COR-L47 (cell line): ENCODE data around the gene THSD4.
"Not testable (repeated sequence)": the region's sequence is repeated elsewhere in the genome, so short reads cannot be mapped to it uniquely, and the experiment has no call there.

Experiments used
- DNase-seq: peaks from one replicate; lab custom pipeline; 2025; lab: John Stamatoyannopoulos, UW

Gene THSD4

DNA sequence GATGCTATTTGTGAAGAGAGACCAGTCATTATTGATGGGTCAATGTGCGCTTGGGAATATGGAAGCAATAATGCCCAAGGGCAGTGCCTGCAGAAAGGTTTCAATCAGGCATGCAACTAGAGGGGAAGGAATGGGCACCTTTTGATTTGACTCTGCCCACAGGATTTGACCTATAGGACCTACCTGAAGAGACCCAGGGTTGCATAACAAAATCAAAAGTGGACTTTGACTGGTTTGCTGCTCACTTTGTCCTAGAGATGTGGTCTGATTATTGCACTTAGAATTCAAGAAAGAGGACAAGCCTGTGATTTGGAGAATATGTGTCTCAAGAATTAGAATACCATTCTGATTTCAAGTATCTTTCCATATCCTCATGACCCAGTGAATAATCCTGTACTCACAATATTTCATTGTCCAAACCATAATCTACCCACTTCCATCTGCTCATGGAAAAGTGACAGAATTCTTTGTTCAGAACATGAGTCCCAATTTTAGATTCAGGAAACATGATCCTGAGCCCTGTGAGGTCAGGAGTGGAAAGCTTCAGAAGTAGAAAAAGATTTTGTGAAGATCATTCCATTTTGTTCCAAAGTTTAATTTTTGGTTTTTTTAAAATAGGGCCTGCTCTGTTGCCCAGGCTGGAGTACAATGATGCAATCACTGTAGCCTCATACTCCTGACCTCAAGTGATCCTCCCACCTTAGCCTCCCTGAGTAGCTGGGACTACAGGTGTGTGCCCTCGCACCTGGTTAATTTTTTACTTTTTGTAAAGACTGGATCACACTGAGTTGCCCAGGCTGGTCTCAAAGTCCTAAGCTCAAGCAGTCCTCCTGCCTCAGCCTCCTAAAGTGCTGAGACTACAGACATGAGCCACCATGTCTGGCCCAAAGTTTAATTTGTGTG, 543.8 kb downstream of the THSD4 start:
- no peak for DNase-seq

DNA sequence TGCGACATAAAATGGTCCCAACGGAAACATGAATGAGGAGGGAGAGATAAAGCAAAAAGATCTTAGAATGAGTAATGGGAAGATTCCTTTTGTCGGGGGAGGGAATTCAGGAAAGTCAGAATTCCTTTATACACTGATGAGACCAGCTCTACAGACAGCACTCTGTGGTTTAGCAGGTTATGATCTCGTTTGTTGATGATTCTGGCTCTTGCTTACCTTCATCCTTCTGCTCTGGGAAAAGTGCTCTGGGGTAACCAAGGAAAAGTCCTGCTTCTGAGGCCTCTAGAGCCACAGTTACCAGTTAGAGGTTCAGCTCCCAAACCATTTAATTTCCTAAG, 544.4 kb downstream of the THSD4 start:
- DNase-seq, result no peak

DNA sequence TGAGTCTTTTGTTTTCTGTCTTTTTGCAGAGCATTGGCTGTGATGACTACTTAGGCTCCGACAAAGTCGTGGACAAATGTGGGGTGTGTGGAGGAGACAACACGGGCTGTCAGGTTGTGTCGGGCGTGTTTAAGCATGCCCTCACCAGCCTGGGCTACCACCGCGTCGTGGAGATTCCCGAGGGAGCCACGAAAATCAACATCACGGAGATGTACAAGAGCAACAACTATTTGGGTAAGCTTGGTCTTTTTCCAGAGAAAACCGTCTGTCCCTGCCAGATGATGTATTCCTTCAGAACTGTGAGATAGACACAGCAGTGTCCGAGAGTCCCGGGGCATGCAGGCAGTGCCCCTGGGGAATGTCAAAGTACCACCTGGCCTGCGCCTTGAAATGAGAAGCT, 545.2 kb downstream of the THSD4 start:
- DNase-seq, result no peak

DNA sequence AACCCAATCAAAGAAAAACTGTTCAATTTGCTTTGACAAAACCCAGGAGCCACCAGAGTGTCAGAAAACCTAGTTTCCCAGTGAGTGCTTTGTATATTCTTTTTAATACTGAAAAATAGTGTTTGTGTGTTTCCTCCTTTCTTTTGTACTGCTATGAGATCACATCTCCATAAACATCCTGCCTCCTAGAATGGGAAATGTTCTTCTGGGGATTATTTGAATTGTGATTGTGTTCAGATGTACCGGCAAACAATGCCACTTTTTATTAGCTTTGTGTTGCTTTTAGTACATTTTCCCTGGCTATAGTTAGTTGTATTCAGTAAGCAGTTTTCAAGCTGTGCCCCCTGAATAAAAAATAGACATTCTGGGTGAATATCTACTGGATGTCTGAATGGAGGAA, 547.0 kb downstream of the THSD4 start:
- DNase-seq, result no peak

DNA sequence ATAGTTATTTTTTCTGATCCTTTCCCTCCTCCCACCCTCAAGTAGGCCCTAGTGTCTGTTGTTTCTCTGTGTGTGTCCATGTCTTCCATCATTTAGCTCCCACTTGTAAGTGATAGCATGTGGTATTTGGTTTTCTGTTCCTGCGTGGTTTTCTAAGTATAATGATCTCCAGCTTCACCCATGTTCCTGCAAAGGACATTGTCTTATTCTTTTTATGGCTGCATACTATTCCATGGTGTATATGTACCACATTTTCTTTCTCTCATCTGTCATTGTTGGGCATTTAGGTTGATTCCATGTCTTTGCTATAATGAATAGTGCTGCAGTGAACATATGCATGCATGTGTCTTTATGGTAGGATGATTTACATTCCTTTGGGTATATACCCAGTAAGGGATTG, 549.4 kb downstream of the THSD4 start:
- no peak for DNase-seq

DNA sequence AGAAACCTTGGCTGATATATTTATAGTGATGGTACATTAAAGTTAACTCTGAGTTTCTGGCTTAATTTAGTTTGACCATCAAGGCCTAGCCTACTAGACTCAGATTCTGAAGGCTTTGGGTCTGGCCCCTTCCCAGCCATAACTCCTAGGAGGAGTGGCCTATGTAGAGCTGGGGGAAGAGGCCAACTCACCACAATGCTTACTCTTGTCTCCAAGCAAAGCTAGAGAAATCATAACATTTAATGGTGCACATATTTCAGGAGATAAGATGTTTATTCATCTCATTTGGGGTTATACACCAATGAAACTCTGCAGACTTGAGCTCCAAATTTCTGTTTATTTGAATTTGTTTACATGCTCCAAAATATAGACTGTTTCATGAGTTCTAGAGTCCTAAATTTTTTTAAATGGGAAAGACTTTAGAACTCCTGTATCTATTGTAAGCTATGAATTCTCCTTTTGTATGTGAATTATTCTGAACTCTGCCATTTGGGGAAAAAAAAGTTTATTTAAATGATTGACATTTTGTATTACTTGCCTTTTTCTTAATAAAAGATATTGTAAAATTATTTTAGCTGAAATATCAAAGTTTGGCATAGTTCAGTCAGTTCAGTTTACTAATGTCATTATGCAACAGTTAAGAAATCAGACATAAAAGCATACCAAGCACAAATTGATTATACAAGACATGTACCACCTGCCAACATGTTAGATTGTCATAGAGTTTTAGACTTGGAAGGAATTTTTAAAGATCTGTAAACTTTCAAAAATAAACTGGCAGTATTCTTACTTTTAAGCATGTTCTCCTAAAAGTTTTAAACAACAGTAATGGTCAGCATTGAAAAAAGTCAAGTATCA, 551.7 kb downstream of the THSD4 start:
- no peak for DNase-seq

DNA sequence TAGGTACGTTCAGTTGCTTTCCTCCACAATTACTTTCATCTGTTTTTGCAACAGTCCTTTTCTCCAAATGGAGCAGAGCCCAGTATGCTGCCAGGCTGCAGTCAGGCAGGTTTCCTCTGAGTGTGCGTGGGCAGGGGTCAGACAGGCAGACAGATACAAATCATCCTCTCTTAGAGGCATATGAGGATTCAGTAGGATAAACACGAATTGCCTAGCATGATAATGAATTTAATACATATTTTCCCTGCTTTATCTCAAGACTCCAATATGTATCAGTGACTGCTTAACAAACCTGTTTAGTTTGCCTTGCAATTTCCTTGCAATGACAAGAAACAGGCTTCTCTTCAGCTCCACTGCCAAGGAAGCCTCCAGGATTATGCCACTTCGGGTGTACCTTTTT, 554.4 kb downstream of the THSD4 start:
- DNase-seq, result no peak

DNA sequence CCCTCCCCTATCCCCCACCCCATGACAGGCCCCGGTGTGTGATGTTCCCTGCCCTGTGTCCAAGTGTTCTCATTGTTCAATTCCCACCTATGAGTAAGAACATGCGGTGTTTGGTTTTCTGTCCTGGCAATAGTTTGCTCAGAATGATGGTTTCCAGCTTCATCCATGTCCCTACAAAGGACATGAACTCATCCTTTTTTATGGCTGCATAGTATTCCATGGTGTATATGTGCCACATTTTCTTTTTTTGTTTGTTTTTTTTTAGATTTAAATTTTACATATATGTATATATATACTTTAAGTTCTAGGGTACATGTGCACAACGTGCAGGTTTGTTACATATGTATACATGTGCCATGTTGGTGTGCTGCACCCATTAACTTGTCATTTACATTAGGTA, 555.0 kb downstream of the THSD4 start:
- not testable (repeated sequence) for DNase-seq

DNA sequence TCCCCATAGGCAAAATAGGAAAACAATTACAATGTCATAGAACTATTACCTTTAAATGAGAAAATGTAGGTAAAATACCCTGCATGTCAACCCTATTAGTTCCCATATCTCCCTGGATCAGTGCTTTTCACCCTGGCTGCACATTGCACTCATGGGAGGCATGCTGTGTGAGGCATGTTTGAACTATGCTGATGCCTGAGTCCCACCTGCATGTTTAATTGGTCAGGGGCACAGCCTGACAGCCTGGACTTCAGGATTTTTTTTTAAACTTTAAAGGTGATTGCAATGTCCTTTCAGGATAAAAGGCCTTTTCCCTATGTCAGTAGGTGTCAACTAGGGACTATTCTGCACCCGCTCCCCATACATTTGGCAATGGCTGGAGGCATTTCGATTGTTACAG, 559.1 kb downstream of the THSD4 start:
- no peak for DNase-seq

DNA sequence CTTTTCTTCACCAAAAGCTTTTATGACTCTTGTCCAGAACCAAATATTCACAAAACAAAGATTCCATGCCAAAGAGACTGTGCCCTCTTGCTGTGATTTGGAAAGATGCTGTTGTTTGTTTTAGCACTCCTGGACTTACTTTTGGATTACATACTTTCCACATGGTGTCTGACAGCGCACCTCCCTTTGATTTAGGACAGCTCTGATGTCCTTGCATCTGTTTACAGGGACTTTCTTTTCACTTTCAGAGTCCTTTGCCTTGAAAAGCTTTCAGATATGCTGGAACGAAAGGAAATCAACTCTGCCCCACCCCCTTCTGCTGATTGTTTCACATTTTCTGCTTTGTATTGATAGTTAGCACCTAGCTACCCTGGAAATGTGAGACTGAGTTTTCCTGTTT, 562.1 kb downstream of the THSD4 start:
- no peak for DNase-seq

DNA sequence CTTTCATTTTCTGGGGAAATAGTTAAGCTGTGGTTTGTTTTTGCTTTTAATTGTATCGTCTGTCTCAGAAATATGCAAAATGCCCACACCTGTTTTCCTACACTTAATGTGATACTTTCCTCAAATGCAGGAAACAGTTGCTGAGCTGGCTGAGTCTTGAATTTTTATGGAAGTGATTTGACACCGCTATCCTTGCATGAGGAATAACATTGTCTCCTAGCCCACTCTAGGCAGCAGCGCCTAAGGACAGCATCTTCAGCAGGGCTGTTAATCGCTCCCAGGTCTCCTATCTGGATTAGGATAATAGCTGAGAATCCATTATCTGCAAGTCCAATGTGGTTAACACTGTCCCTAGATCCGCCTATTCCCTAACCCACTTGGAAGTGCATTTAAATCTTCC, 562.5 kb downstream of the THSD4 start:
- no peak for DNase-seq

DNA sequence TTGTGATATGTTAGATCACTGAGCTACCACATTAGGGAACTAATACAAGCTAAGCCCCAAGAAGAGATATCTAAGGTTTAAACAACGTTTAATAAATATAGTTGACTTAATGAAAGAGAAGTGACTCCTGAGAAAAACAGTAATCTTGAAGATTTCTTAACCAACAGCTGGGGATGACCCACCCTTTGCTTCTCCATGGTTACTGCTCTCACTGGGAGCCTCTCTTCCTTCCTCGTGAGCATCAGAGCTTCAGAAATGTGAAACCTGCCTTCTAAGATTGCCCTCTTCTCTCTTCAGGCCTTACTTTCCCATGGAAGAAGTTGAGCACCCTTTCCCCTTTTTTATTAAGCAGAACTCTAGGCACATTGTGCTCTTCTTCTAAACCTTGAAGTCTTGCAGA, 562.9 kb downstream of the THSD4 start:
- DNase-seq, result no peak

DNA sequence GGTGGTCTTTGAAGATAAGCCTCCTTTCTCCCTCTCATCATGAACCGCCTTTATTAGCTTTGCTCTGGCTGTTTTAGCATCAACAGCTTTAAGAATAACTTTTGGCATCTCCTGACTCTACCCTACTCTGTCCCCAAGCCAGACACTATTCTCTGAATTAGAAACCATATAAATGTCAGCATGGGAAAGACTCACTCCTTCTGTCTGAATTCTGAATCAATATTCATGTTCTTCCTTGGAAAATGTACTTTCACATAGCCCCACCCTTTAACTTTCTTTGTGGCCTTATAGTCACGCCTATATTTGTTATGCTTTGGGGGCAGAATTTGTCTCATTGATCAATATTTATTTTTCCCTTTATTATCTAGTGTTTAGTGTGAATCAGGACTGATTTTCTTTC, 563.3 kb downstream of the THSD4 start:
- no peak for DNase-seq

DNA sequence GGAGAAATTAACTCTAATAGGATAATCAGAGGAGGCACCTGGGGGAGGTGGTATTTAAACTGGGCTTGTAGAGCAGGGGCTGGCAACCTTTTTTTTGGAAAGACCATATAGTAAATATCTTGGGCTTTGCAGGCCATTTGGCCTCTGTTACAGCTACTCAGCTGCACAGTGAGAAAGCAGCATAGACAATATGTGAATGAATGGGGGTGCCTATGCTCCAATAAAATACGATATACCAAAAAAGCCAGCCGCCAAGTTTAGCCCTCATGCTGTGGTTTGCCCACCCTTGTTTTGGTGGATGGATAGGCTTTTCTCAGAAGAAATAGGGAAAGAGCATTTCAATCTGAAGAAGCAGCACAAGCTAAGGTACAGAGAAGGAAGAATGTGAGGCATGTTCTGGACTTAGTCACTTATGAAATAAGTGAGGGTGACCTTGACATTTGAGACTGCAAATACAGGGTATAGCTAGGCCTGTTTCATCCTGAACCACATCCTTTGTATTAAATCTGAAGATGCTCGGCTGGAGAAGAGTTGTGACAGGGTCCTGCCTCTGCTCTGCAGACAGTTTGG, 564.0 kb downstream of the THSD4 start:
- DNase-seq, result no peak

DNA sequence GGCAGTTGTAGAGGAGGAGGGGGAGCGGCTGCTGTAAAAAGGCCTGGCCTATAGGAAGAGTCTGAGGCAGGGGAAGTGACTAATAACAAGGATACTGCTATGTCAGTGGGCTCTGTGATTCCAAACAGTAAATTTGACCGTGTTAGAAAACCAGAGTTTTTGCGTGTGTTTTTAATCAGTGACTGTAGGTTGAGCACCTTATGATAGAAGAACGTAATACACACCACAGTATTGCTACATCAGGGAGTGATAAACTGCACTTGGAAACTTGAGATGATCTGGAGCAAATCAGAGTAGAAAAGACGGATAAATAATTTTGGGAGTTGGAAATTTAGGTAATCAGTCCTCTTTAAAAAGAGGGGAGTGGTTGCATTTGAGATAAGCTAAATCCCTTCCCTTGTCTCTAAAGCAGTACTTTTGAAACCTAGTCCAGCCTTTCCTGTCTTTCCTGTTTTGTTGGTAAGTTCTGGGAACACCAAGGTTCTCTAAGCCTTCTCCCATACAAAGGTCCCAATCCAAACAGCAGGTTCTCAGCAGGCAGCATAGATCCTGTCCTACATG, 564.6 kb downstream of the THSD4 start:
- DNase-seq, result no peak

DNA sequence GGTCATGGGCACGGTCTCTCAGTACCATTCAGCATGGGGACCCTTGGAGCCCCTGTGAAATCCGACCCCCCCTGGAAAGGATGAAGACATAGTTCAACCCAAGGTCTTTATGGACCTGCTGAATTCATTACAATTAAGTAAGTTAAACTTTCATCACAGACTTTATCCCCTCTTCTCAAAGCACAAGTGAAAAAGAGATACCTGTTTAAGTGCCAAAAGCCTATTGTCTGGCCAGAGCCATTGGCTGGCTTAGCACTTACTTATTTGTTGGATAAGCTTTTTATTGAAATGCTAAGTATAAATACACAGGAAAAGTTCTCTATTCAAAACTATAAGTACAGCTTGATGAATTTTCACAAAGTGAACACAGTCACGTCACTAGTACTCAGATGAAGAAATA, 566.7 kb downstream of the THSD4 start:
- no peak for DNase-seq

DNA sequence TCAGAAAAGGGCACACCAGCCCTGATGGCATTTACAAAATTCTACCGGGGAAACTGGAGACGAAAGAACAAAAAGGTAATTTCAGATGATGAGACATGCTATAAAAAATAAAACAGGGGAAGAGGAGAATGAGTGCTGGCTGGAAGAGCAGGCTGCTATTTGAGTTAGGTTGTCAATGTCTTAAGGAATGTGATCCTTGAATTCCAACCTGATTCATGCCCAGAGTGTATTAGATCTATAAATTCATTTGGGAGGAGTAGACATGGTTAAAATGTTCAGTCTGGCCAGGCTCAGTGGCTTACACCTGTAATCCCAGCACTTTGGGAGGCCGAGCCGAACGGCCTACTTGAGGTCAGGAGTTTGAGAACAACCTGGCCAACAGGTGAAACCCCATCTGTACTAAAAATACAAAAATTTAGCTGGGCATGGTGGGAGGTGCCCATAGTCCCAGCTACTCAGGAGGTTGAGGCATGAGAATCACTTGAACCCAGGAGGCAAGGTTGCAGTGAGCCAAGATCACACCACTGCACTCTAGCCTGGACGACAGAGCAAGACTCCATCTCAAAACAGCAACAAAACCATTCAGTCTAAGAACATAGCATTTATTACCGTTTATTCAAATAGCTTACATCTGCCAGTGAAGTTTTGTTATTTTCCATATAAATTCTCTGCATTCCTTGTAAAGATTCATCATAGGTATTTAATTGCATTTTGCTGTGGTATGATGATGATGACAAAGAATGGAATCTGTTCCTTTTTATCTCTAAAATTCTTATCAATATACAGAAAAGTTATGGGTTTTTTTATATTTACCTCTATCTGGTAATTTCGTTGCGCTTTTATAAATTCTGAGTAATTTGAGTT, 568.4 kb downstream of the THSD4 start:
- DNase-seq, result no peak

DNA sequence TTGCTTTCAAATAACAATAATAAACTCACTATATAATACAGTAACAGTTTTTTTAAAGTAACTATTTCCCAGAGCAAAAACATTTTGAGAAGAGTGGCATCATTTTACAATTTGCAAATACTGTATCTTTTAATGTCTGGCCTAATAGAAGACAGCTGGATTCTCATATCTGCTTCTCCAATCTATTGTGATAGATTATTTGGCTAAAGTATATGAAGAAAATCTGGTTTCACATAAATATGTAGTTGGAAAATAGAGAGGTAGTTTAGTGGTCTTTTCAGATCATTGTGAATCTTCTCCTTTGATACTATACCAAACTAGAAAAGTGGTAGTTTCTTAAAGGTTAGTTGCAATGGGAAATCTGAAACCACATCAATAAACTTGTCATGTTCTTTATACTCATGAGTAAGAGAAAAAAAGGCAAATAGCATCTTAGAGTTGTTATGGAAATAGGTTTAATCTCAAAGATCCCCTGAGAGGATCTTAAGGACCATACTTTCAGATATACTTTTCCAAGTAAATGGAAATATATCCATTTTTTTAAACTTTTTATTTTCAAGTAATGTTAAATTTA, 570.2 kb downstream of the THSD4 start:
- DNase-seq, result no peak

DNA sequence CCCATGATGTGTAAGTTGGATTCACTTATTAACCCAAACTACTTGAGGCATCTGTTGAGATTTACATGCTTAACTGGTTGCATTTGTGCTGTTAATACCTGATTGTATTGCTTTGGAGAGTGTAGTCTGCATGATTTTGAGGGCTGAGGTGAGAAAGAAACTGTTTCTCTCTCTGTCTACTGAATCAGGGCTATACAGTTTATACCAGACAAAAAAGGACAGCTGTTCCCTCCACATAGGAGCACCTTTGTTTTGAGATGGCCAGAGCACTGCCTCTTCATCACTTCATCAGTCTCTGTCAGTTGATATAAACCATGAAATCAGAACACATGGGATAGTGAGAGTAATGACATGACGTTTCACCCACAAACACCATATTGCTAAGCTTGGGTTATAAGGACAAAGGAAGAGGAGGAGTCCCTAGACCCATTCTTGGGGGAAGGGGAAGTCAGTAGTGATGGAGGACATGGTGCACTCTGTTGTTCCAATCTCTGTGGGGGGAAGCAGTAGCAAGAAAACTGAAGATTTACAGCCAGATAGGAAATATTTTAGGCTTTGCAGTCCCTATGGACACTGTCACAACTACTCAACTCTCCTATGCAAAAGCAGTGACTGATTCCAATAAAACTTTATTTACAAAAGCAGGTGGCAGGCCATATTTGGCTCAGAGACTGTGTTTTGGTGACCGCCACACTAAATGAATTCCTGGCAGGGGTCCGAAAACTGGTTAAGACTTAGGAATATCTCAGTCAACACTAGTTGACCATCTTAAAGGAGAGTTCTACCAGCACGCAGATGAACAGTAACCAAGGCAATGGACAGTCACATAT, 571.2 kb downstream of the THSD4 start:
- DNase-seq, result no peak

DNA sequence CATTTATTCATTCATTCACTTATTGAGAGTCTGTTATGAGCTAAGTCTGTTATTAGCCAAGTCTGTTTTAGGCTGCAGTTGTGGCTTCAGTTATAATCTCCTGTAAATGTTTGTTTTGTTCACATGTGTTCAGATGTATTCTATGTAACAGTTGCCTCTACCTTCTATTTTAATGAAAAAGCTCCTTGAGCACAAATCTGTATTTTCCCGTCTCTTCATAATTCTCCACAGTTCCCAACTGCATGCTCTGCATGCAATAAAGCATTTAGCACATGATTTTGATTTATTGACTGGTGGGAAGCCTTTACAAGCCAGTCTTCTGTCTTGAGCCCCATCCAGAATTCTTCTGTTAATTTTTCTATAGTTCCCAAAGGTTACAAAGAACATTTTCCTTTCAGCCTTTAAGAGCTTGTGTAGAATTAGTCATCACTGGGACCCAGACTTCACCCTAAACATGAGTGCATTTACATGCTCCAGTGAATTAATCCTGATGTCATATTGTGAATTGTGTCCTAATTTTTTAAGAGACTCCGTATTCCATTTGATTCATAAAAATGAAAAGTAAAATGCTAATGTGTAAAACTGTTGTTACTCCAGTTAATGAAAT, 572.7 kb downstream of the THSD4 start:
- DNase-seq, result no peak
